Measurements from ENCODE around the gene FJX1.

FJX1 gene

GRCh38 chr11:35590412-35590811 lies 27.8 kb upstream of the FJX1 start:
- no peak for TF ChIP-seq ZFX (IDR thresholded peaks at IDR 0.05; ENCODE audit: borderline replicate concordance)
- TF ChIP-seq CTCF (IDR thresholded peaks at IDR 0.05): no peak
- H3K27ac ChIP-seq: no peak overlapping the region

- H3K27ac ChIP-seq: no peak overlapping the region
- TF ChIP-seq ZFX (IDR thresholded peaks at IDR 0.05; ENCODE audit: borderline replicate concordance): no peak
- no peak for TF ChIP-seq CTCF (IDR thresholded peaks at IDR 0.05)
These were observed 25.1 kb upstream of the FJX1 start for GRCh38 chr11:35593143-35593542.

- TF ChIP-seq ZFX (IDR thresholded peaks at IDR 0.05; ENCODE audit: borderline replicate concordance) (no peak), CTCF (IDR thresholded peaks at IDR 0.05) (no peak)
- H3K27ac ChIP-seq: no peak overlapping the region
These were observed 23.6 kb upstream of the FJX1 start for GRCh38 chr11:35594680-35595079.

GRCh38 chr11:35598254-35599125 lies 19.8 kb upstream of the FJX1 start:
- H3K27ac ChIP-seq: no peak overlapping the region
- TF ChIP-seq ZFX (IDR thresholded peaks at IDR 0.05; ENCODE audit: borderline replicate concordance): no peak
- no peak for TF ChIP-seq CTCF (IDR thresholded peaks at IDR 0.05)

GRCh38 chr11:35600331-35600838 lies 17.9 kb upstream of the FJX1 start:
- TF ChIP-seq CTCF (IDR thresholded peaks at IDR 0.05): no peak
- TF ChIP-seq ZFX (IDR thresholded peaks at IDR 0.05; ENCODE audit: borderline replicate concordance): no peak
- H3K27ac ChIP-seq: no peak overlapping the region

GRCh38 chr11:35602160-35602793 lies 16.0 kb upstream of the FJX1 start:
- no peak overlapping the region for H3K27ac ChIP-seq
- TF ChIP-seq ZFX (IDR thresholded peaks at IDR 0.05; ENCODE audit: borderline replicate concordance): no peak
- no peak for TF ChIP-seq CTCF (IDR thresholded peaks at IDR 0.05)

GRCh38 chr11:35602979-35603378 lies 15.3 kb upstream of the FJX1 start:
- no peak overlapping the region for H3K27ac ChIP-seq
- no peak for TF ChIP-seq ZFX (IDR thresholded peaks at IDR 0.05; ENCODE audit: borderline replicate concordance)
- TF ChIP-seq CTCF (IDR thresholded peaks at IDR 0.05): no peak
